Body of pancreas (tissue), 4 donors: Measurements from ENCODE around the gene BCO1.

Experiments
- POLR2A ChIP-seq, 3 donors: fragments of 450-650 bp; IDR thresholded peaks; one replicate each; pipeline ENCODE4 v1.6.1; 2016; ENCODE audit warnings: antibody characterized with exemption in 3 of 3, mild to moderate bottlenecking in 2 of 3
- TF ChIP-seq, protein P1 (sequence below), 7 experiments: fragments of 450-650 bp in 4 of 7; fragments of 200-600 bp in 3 of 7; sonication (generic) in 3 of 7; IDR thresholded peaks; one replicate each; pipeline ENCODE4 v1.5.1; 2016 to 2019; ENCODE audit warnings: antibody characterized with exemption in 7 of 7

DNA sequence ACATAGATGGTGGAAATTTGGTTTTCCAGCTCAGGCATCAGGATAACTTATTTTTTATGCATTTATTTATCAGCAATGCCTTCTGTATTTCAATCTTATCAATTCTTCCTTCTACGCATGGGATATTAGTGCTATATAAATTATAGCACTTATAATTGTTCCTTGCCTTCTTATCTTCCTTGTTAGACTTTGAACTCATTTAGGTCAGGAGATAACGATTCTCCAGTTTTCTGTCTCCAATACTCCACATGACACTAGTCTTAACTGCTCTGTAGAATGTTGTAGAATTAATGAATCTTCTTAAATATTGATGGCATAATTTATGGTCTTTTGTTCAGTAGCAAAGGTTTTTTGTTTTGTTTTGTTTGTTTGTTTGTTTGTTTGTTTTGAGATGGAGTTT lies 10.7 kb upstream of the BCO1 start:
- TF ChIP-seq, protein P1, sequence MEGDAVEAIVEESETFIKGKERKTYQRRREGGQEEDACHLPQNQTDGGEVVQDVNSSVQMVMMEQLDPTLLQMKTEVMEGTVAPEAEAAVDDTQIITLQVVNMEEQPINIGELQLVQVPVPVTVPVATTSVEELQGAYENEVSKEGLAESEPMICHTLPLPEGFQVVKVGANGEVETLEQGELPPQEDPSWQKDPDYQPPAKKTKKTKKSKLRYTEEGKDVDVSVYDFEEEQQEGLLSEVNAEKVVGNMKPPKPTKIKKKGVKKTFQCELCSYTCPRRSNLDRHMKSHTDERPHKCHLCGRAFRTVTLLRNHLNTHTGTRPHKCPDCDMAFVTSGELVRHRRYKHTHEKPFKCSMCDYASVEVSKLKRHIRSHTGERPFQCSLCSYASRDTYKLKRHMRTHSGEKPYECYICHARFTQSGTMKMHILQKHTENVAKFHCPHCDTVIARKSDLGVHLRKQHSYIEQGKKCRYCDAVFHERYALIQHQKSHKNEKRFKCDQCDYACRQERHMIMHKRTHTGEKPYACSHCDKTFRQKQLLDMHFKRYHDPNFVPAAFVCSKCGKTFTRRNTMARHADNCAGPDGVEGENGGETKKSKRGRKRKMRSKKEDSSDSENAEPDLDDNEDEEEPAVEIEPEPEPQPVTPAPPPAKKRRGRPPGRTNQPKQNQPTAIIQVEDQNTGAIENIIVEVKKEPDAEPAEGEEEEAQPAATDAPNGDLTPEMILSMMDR (IDR thresholded peaks at IDR 0.05) = no peak
- no peak for TF ChIP-seq POLR2A (IDR thresholded peaks at IDR 0.05)
